DND-41 (cell line): Measurements from ENCODE around the gene PLCB3.

ENCODE experiments used
- EZH2 ChIP-seq: IDR thresholded peaks from 3 replicates; pipeline ENCODE4 v1.6.1; 2012; ENCODE audit warnings: borderline replicate concordance, low read depth, mild to moderate bottlenecking, moderate library complexity, low read length, inconsistent platforms; ENCODE audit not compliant: severe bottlenecking
- TF ChIP-seq, protein P1 (sequence below): IDR thresholded peaks from 2 replicates; pipeline ENCODE4 v1.5.1; 2012; ENCODE audit warnings: borderline replicate concordance, low read length, moderate library complexity, mild to moderate bottlenecking; ENCODE audit not compliant: poor library complexity, severe bottlenecking; ENCODE audit errors: extremely low read depth

DNA sequence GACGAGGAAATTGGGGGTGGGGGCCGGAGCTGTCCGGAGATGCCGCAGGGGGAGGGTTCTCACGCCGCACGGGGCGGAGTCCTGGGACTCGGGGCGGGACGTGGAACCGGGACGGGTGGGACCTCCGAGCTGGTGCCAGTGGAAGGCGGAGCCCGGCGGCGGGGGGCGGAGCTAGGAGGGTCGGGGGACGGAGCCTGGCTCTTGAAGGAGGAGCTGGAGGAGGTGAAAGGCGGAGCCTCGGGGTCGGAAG is 10.2 kb upstream of the PLCB3 start:
- TF ChIP-seq, protein P1, sequence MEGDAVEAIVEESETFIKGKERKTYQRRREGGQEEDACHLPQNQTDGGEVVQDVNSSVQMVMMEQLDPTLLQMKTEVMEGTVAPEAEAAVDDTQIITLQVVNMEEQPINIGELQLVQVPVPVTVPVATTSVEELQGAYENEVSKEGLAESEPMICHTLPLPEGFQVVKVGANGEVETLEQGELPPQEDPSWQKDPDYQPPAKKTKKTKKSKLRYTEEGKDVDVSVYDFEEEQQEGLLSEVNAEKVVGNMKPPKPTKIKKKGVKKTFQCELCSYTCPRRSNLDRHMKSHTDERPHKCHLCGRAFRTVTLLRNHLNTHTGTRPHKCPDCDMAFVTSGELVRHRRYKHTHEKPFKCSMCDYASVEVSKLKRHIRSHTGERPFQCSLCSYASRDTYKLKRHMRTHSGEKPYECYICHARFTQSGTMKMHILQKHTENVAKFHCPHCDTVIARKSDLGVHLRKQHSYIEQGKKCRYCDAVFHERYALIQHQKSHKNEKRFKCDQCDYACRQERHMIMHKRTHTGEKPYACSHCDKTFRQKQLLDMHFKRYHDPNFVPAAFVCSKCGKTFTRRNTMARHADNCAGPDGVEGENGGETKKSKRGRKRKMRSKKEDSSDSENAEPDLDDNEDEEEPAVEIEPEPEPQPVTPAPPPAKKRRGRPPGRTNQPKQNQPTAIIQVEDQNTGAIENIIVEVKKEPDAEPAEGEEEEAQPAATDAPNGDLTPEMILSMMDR, result no peak
- TF ChIP-seq EZH2, result no peak
